HG02610 (cell line): ENCODE results near the gene ATP13A1.
"Not testable (repeated sequence)": the region's sequence is repeated elsewhere in the genome, so short reads cannot be mapped to it uniquely, and the experiment has no call there.

Source experiments
- ATAC-seq: cut with Tn5 transposase; IDR thresholded peaks from one replicate; pipeline ENCODE4 v1.9.1; 2021; ENCODE audit warnings: mild to moderate bottlenecking, moderate library complexity; ENCODE audit not compliant: unreplicated experiment

Gene ATP13A1

GRCh38 chr19:19626516-19627472 is 36.7 kb downstream of the ATP13A1 start:
- no peak for ATAC-seq

- ATAC-seq = no peak
These were observed 39.4 kb downstream of the ATP13A1 start for GRCh38 chr19:19624032-19624570.

GRCh38 chr19:19623383-19623782 is 40.1 kb downstream of the ATP13A1 start:
- ATAC-seq = no peak

GRCh38 chr19:19619849-19620210 is 43.6 kb downstream of the ATP13A1 start:
- no peak for ATAC-seq

GRCh38 chr19:19619181-19619848 is 44.2 kb downstream of the ATP13A1 start:
- ATAC-seq = no peak

GRCh38 chr19:19618219-19619051 is 45.0 kb downstream of the ATP13A1 start, which contains the start of gene PBX4:
PBX4 (minus strand) TSS chr19:19618687; CDS start chr19:19618629, 58 bp downstream.
- ATAC-seq = peak; percentile 93

GRCh38 chr19:19615086-19615485 is 48.4 kb downstream of the ATP13A1 start:
- no peak for ATAC-seq

GRCh38 chr19:19613506-19613905 is 50.0 kb downstream of the ATP13A1 start:
- ATAC-seq = no peak

GRCh38 chr19:19610376-19611202 is 52.9 kb downstream of the ATP13A1 start:
- ATAC-seq = no peak

- not testable (repeated sequence) for ATAC-seq
These were observed 56.8 kb downstream of the ATP13A1 start for GRCh38 chr19:19606686-19607085.

GRCh38 chr19:19606021-19606420 is 57.5 kb downstream of the ATP13A1 start:
- no peak for ATAC-seq

- no peak for ATAC-seq
These were observed 60.7 kb downstream of the ATP13A1 start for GRCh38 chr19:19602713-19603324.

GRCh38 chr19:19602136-19602712 is 61.3 kb downstream of the ATP13A1 start:
- ATAC-seq = no peak

GRCh38 chr19:19600793-19601330 is 62.6 kb downstream of the ATP13A1 start:
- ATAC-seq = no peak

- not testable (repeated sequence) for ATAC-seq
These were observed 64.6 kb downstream of the ATP13A1 start for GRCh38 chr19:19598728-19599451.

GRCh38 chr19:19597809-19598306 is 65.6 kb downstream of the ATP13A1 start:
- peak; percentile 73 for ATAC-seq
